ENCODE measurements around the gene SPATA6.

Gene SPATA6

GRCh38 chr1:48422009-48422408, 50.0 kb downstream of the SPATA6 start:
- Histone ChIP-seq H3K9ac (ENCODE audit: low read length in 5 of 5) (no peak overlapping the region), H3K4me1 (ENCODE audit: control insufficient read depth in 5 of 5, insufficient read depth in 5 of 5, low read length in 5 of 5) (no peaks in the 10 kb centered on the region), H3K27ac (ENCODE audit: low read depth, low read length) (no peak overlapping the region), H3K27me3 (ENCODE audit: control insufficient read depth in 5 of 5, insufficient read depth in 4 of 5, low read length in 5 of 5) (no peaks in the 10 kb centered on the region), H3K36me3 (ENCODE audit: control insufficient read depth in 5 of 5, insufficient read depth in 5 of 5, low read length in 5 of 5) (peaks cover 0 to 4% (median 0%) of the 10 kb centered on the region in 5 donors), H3K4me3 (ENCODE audit: low read depth in 1 of 5, low read length in 5 of 5) (no peak overlapping the region), H3K9me3 (ENCODE audit: control insufficient read depth in 5 of 5, low read length in 5 of 5) (no peaks in the 10 kb centered on the region)

GRCh38 chr1:48418742-48419141, 53.3 kb downstream of the SPATA6 start:
- Histone ChIP-seq H3K9ac (ENCODE audit: low read length in 5 of 5) (no peak overlapping the region), H3K27me3 (ENCODE audit: control insufficient read depth in 5 of 5, insufficient read depth in 4 of 5, low read length in 5 of 5) (no peaks in the 10 kb centered on the region), H3K36me3 (ENCODE audit: control insufficient read depth in 5 of 5, insufficient read depth in 5 of 5, low read length in 5 of 5) (peaks cover 0 to 4% (median 0%) of the 10 kb centered on the region in 5 donors), H3K4me3 (ENCODE audit: low read depth in 1 of 5, low read length in 5 of 5) (no peak overlapping the region), H3K4me1 (ENCODE audit: control insufficient read depth in 5 of 5, insufficient read depth in 5 of 5, low read length in 5 of 5) (peaks cover 0 to 5% (median 0%) of the 10 kb centered on the region in 5 donors), H3K27ac (ENCODE audit: low read depth, low read length) (no peak overlapping the region), H3K9me3 (ENCODE audit: control insufficient read depth in 5 of 5, low read length in 5 of 5) (no peaks in the 10 kb centered on the region)

GRCh38 chr1:48415050-48415449, 57.0 kb downstream of the SPATA6 start:
- H3K4me1 ChIP-seq (ENCODE audit: control insufficient read depth in 5 of 5, insufficient read depth in 5 of 5, low read length in 5 of 5) = peaks cover 0 to 5% (median 0%) of the 10 kb centered on the region in 5 donors
- H3K4me3 ChIP-seq (ENCODE audit: low read depth in 1 of 5, low read length in 5 of 5) = no peak overlapping the region
- no peaks in the 10 kb centered on the region for H3K9me3 ChIP-seq (ENCODE audit: control insufficient read depth in 5 of 5, low read length in 5 of 5)
- peaks cover 0 to 3% (median 0%) of the 10 kb centered on the region in 5 donors for H3K36me3 ChIP-seq (ENCODE audit: control insufficient read depth in 5 of 5, insufficient read depth in 5 of 5, low read length in 5 of 5)
- H3K9ac ChIP-seq (ENCODE audit: low read length in 5 of 5) = no peak overlapping the region
- H3K27ac ChIP-seq (ENCODE audit: low read depth, low read length) = no peak overlapping the region
- no peaks in the 10 kb centered on the region for H3K27me3 ChIP-seq (ENCODE audit: control insufficient read depth in 5 of 5, insufficient read depth in 4 of 5, low read length in 5 of 5)

DNA sequence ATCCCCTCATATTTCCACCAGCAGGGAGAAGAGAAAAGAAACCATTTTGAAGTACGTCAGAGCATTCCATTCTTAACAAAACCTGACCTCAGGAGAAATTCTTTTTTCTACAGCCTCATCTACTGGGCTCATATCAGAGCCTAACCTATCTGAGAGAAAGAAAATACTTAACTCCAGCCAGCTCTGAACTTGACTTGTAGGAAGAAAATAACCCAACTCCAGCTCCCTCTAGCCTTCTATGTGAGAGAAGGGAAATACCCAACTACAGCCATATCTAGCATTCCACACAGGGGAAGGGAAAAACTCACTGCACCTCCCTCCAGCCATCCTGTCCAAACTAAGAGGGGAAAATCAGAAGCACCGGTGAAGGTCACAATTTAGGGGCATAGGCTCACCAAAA, 57.7 kb downstream of the SPATA6 start:
- H3K4me3 ChIP-seq (ENCODE audit: low read depth in 1 of 5, low read length in 5 of 5) = no peak overlapping the region
- H3K27me3 ChIP-seq (ENCODE audit: control insufficient read depth in 5 of 5, insufficient read depth in 4 of 5, low read length in 5 of 5) = no peaks in the 10 kb centered on the region
- no peaks in the 10 kb centered on the region for H3K9me3 ChIP-seq (ENCODE audit: control insufficient read depth in 5 of 5, low read length in 5 of 5)
- no peak overlapping the region for H3K9ac ChIP-seq (ENCODE audit: low read length in 5 of 5)
- no peak overlapping the region for H3K27ac ChIP-seq (ENCODE audit: low read depth, low read length)
- no peaks in the 10 kb centered on the region for H3K36me3 ChIP-seq (ENCODE audit: control insufficient read depth in 5 of 5, insufficient read depth in 5 of 5, low read length in 5 of 5)
- peaks cover 0 to 5% (median 0%) of the 10 kb centered on the region in 5 donors for H3K4me1 ChIP-seq (ENCODE audit: control insufficient read depth in 5 of 5, insufficient read depth in 5 of 5, low read length in 5 of 5)

GRCh38 chr1:48405940-48406339, 66.1 kb downstream of the SPATA6 start:
- H3K27me3 ChIP-seq (ENCODE audit: control insufficient read depth in 5 of 5, insufficient read depth in 4 of 5, low read length in 5 of 5) = no peaks in the 10 kb centered on the region
- H3K9me3 ChIP-seq (ENCODE audit: control insufficient read depth in 5 of 5, low read length in 5 of 5) = no peaks in the 10 kb centered on the region
- H3K36me3 ChIP-seq (ENCODE audit: control insufficient read depth in 5 of 5, insufficient read depth in 5 of 5, low read length in 5 of 5) = peaks cover 0 to 4% (median 0%) of the 10 kb centered on the region in 5 donors
- H3K4me1 ChIP-seq (ENCODE audit: control insufficient read depth in 5 of 5, insufficient read depth in 5 of 5, low read length in 5 of 5) = peaks cover 0 to 9% (median 3%) of the 10 kb centered on the region in 5 donors
- H3K9ac ChIP-seq (ENCODE audit: low read length in 5 of 5) = no peak overlapping the region
- H3K4me3 ChIP-seq (ENCODE audit: low read depth in 1 of 5, low read length in 5 of 5) = no peak overlapping the region
- H3K27ac ChIP-seq (ENCODE audit: low read depth, low read length) = no peak overlapping the region

DNA sequence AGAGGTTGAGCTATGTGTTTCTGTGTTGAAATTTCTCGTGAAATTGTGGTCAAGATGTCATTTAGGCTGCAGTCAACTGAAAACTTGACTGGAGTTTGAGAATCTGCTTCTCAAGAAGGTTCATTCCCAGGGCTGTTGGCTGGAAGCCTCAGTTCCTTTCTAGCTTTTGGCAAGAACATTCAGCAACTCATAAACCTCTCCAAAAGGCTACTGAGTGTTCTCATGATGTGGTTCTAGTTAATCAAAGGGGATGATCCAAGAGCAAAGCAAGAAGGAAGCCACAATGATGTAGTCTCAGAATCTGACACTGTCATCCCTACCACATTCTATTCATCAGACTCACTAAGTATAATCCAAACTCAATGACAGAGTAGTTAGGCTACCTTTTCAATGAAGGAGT, 66.6 kb downstream of the SPATA6 start:
- Histone ChIP-seq H3K36me3 (ENCODE audit: control insufficient read depth in 5 of 5, insufficient read depth in 5 of 5, low read length in 5 of 5) (peaks cover 0 to 4% (median 0%) of the 10 kb centered on the region in 5 donors), H3K4me1 (ENCODE audit: control insufficient read depth in 5 of 5, insufficient read depth in 5 of 5, low read length in 5 of 5) (peaks cover 0 to 9% (median 3%) of the 10 kb centered on the region in 5 donors), H3K4me3 (ENCODE audit: low read depth in 1 of 5, low read length in 5 of 5) (no peak overlapping the region), H3K9ac (ENCODE audit: low read length in 5 of 5) (no peak overlapping the region), H3K27ac (ENCODE audit: low read depth, low read length) (no peak overlapping the region), H3K9me3 (ENCODE audit: control insufficient read depth in 5 of 5, low read length in 5 of 5) (no peaks in the 10 kb centered on the region), H3K27me3 (ENCODE audit: control insufficient read depth in 5 of 5, insufficient read depth in 4 of 5, low read length in 5 of 5) (no peaks in the 10 kb centered on the region)

- H3K9me3 ChIP-seq (ENCODE audit: control insufficient read depth in 5 of 5, low read length in 5 of 5) = no peaks in the 10 kb centered on the region
- no peaks in the 10 kb centered on the region for H3K27me3 ChIP-seq (ENCODE audit: control insufficient read depth in 5 of 5, insufficient read depth in 4 of 5, low read length in 5 of 5)
- peaks cover 0 to 9% (median 3%) of the 10 kb centered on the region in 5 donors for H3K4me1 ChIP-seq (ENCODE audit: control insufficient read depth in 5 of 5, insufficient read depth in 5 of 5, low read length in 5 of 5)
- peaks cover 0 to 9% (median 0%) of the 10 kb centered on the region in 5 donors for H3K36me3 ChIP-seq (ENCODE audit: control insufficient read depth in 5 of 5, insufficient read depth in 5 of 5, low read length in 5 of 5)
- no peak overlapping the region for H3K4me3 ChIP-seq (ENCODE audit: low read depth in 1 of 5, low read length in 5 of 5)
- no peak overlapping the region for H3K9ac ChIP-seq (ENCODE audit: low read length in 5 of 5)
- H3K27ac ChIP-seq (ENCODE audit: low read depth, low read length) = no peak overlapping the region
These were observed 69.4 kb downstream of the SPATA6 start for GRCh38 chr1:48402599-48402998.

- Histone ChIP-seq H3K9ac (ENCODE audit: low read length in 5 of 5) (no peak overlapping the region), H3K4me1 (ENCODE audit: control insufficient read depth in 5 of 5, insufficient read depth in 5 of 5, low read length in 5 of 5) (no peaks in the 10 kb centered on the region), H3K27ac (ENCODE audit: low read depth, low read length) (no peak overlapping the region), H3K9me3 (ENCODE audit: control insufficient read depth in 5 of 5, low read length in 5 of 5) (no peaks in the 10 kb centered on the region), H3K4me3 (ENCODE audit: low read depth in 1 of 5, low read length in 5 of 5) (no peak overlapping the region), H3K36me3 (ENCODE audit: control insufficient read depth in 5 of 5, insufficient read depth in 5 of 5, low read length in 5 of 5) (peaks cover 0 to 15% (median 0%) of the 10 kb centered on the region in 5 donors), H3K27me3 (ENCODE audit: control insufficient read depth in 5 of 5, insufficient read depth in 4 of 5, low read length in 5 of 5) (no peaks in the 10 kb centered on the region)
These were observed 75.8 kb downstream of the SPATA6 start for GRCh38 chr1:48396208-48396607.

DNA sequence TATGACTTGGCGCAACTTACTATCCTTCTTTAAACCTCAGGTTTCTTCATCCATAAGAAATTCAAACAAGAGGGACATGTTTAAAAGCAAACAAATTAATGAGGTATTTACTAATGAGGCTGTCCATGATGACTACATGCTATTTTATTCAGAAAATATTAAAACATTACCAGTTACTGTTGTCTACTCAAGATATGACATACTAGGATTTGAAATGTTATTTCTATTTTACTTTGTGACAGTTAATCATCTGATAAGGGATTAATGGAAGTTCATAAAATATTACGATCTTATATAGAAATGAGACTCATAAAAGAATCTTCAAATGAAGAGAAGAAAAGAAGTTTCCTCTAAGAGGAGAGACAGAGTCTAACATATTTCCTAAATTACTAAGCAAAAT, 80.1 kb downstream of the SPATA6 start:
- Histone ChIP-seq H3K27me3 (ENCODE audit: control insufficient read depth in 5 of 5, insufficient read depth in 4 of 5, low read length in 5 of 5) (no peaks in the 10 kb centered on the region), H3K36me3 (ENCODE audit: control insufficient read depth in 5 of 5, insufficient read depth in 5 of 5, low read length in 5 of 5) (peaks cover 0 to 3% (median 0%) of the 10 kb centered on the region in 5 donors), H3K9me3 (ENCODE audit: control insufficient read depth in 5 of 5, low read length in 5 of 5) (no peaks in the 10 kb centered on the region), H3K9ac (ENCODE audit: low read length in 5 of 5) (no peak overlapping the region), H3K4me3 (ENCODE audit: low read depth in 1 of 5, low read length in 5 of 5) (no peak overlapping the region), H3K4me1 (ENCODE audit: control insufficient read depth in 5 of 5, insufficient read depth in 5 of 5, low read length in 5 of 5) (no peaks in the 10 kb centered on the region), H3K27ac (ENCODE audit: low read depth, low read length) (no peak overlapping the region)

- H3K9me3 ChIP-seq (ENCODE audit: control insufficient read depth in 5 of 5, low read length in 5 of 5) = no peaks in the 10 kb centered on the region
- peaks cover 0 to 4% (median 0%) of the 10 kb centered on the region in 5 donors for H3K36me3 ChIP-seq (ENCODE audit: control insufficient read depth in 5 of 5, insufficient read depth in 5 of 5, low read length in 5 of 5)
- no peak overlapping the region for H3K4me3 ChIP-seq (ENCODE audit: low read depth in 1 of 5, low read length in 5 of 5)
- no peaks in the 10 kb centered on the region for H3K4me1 ChIP-seq (ENCODE audit: control insufficient read depth in 5 of 5, insufficient read depth in 5 of 5, low read length in 5 of 5)
- no peak overlapping the region for H3K9ac ChIP-seq (ENCODE audit: low read length in 5 of 5)
- no peak overlapping the region for H3K27ac ChIP-seq (ENCODE audit: low read depth, low read length)
- H3K27me3 ChIP-seq (ENCODE audit: control insufficient read depth in 5 of 5, insufficient read depth in 4 of 5, low read length in 5 of 5) = no peaks in the 10 kb centered on the region
These were observed 84.6 kb downstream of the SPATA6 start for GRCh38 chr1:48387409-48387808.

DNA sequence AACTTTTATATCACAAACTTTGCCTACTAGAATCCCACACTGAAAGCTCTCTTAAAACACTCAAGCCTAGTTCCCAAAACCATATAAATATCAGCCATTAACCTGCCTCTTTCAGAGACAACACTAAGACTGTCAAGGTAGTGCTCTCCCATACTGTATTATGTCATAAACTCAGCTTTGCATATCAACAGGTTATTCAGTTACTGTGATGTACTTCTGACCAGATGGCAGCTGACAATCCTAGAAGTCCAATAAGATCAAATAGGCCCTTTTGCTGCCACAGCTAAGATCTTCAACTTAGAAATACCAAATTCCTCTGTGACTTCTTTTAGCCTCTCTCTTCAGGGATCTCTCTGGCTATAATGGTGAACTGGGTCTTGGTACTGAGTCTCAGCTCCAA, 97.2 kb downstream of the SPATA6 start:
- Histone ChIP-seq H3K9me3 (ENCODE audit: control insufficient read depth in 5 of 5, low read length in 5 of 5) (peaks cover 0 to 15% (median 4%) of the 10 kb centered on the region in 5 donors), H3K36me3 (ENCODE audit: control insufficient read depth in 5 of 5, insufficient read depth in 5 of 5, low read length in 5 of 5) (peaks cover 3 to 13% (median 9%) of the 10 kb centered on the region in 5 donors), H3K27me3 (ENCODE audit: control insufficient read depth in 5 of 5, insufficient read depth in 4 of 5, low read length in 5 of 5) (no peaks in the 10 kb centered on the region), H3K4me1 (ENCODE audit: control insufficient read depth in 5 of 5, insufficient read depth in 5 of 5, low read length in 5 of 5) (no peaks in the 10 kb centered on the region), H3K4me3 (ENCODE audit: low read depth in 1 of 5, low read length in 5 of 5) (no peak overlapping the region), H3K27ac (ENCODE audit: low read depth, low read length) (no peak overlapping the region), H3K9ac (ENCODE audit: low read length in 5 of 5) (no peak overlapping the region)
